Keratinocyte (primary cell): ENCODE results near the gene CBY2.

Experiments
- CTCF ChIP-seq, 3 experiments: IDR thresholded peaks in 1 of 3; conservative IDR thresholded peaks in 1 of 3; optimal IDR thresholded peaks in 1 of 3; 2 replicates in 2 of 3; 3 replicates in 1 of 3; pipeline versions ENCODE3 to v1.5.1; 2011; ENCODE audit warnings: low read length in 3 of 3, mild to moderate bottlenecking in 3 of 3, moderate library complexity in 2 of 3, control low read depth in 1 of 3, inconsistent platforms in 1 of 3; ENCODE audit not compliant: insufficient read depth in 2 of 3; ENCODE audit errors: extremely low read depth in 1 of 3
- EZH2 ChIP-seq: IDR thresholded peaks from one replicate; pipeline ENCODE4 v1.6.1; 2012; ENCODE audit warnings: inconsistent platforms, mild to moderate bottlenecking, low read length, moderate library complexity

- TF ChIP-seq CTCF (optimal IDR thresholded peaks at IDR 0.05 in 1 of 3, IDR thresholded peaks at IDR 0.05 in 1 of 3, conservative IDR thresholded peaks at IDR 0.05 in 1 of 3; ENCODE audit: extremely low read depth in 1 of 3, insufficient read depth in 2 of 3, low read length in 3 of 3), result no peak
- TF ChIP-seq EZH2, result no peak
Observed at GRCh38 chr13:45763419-45763818, 61.3 kb downstream of the CBY2 start.
